Epithelial cell of prostate (primary cell): Measurements from ENCODE around the gene CYP27A1.

Source experiments
- DNase-seq: peaks from one replicate; pipeline ENCODE4 v3.0.0-alpha.2; 2011; ENCODE audit warnings: low read depth, low spot score
- H3K27ac ChIP-seq: fragments of 450-650 bp; 2 replicates; pipeline ENCODE4 v1.5.1; 2017; ENCODE audit warnings: mild to moderate bottlenecking

Gene CYP27A1

DNA sequence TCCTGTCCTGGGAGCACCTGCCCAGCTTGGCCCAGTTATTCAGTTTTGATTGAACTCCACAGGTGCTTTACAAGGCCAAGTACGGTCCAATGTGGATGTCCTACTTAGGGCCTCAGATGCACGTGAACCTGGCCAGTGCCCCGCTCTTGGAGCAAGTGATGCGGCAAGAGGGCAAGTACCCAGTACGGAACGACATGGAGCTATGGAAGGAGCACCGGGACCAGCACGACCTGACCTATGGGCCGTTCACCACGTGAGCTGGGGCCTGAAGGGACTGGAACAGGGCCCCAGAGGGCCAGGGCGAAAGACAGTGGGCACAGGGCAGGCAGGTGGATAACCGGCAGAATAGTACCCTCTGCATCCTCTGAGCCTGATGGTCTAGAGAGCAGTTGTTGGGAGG lies 27.6 kb downstream of the CYP27A1 start:
- H3K27ac ChIP-seq, result no peak overlapping the region

DNA sequence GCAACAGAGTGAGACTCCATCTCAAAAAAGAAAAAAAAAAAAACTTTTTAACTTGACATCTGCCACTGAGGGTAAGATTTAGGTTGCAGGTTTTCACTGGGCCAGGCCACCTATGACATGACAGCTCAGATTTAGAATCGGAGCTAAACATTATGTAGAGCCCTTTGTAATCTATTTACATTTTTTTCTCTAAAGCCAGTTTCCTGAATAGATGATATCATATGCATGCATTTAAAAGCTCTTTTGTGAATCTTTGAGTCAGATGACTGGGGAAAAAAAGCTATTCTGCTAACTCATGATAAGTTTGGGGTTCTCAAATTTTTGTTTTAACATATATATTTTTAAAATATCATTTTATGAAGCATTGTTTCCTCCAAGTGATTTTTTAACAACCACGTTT lies 28.3 kb downstream of the CYP27A1 start:
- DNase-seq, result no peak
- no peak overlapping the region for H3K27ac ChIP-seq

More for the DNA sequence above, 27.6 kb downstream of the CYP27A1 start:
- DNase-seq, result no peak

DNA sequence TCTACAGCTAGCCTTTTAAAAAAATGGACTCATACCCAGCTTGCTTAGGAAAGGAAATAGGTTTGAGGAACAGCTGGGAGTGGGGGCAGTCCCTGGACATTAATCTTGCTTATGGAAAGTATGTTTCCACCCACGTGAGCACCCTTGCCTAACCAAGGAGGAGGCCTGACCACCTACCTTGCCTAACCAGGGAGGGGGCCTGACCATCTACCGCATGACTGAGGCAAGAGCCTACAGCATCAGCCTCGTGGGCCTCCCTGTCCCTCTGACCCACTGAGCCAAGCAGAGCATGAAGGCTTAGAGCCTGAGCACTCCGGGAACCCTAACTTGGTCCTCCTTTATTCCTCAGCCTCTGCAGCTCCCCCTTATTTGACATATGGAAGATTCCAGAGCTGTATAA lies 29.4 kb downstream of the CYP27A1 start:
- H3K27ac ChIP-seq, result no peak overlapping the region
- no peak for DNase-seq

DNA sequence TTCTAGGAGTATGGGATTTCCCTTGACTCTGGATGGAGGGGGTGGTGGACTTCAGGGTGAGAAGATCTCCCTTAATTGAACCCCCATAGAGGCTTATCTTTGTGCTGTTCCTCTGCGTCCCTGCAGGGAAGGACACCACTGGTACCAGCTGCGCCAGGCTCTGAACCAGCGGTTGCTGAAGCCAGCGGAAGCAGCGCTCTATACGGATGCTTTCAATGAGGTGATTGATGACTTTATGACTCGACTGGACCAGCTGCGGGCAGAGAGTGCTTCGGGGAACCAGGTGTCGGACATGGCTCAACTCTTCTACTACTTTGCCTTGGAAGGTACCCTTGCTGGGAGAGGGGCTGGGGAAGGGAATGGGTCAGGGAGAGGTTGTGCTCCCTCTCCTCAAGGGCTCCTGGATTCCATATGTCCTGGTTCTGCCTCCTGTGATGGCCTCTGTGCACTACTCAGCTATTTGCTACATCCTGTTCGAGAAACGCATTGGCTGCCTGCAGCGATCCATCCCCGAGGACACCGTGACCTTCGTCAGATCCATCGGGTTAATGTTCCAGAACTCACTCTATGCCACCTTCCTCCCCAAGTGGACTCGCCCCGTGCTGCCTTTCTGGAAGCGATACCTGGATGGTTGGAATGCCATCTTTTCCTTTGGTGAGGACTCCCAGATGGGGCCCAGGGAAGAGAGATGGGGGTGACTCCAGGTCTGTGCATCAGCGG lies 30.3 kb downstream of the CYP27A1 start:
- no peak for DNase-seq
- no peak overlapping the region for H3K27ac ChIP-seq

DNA sequence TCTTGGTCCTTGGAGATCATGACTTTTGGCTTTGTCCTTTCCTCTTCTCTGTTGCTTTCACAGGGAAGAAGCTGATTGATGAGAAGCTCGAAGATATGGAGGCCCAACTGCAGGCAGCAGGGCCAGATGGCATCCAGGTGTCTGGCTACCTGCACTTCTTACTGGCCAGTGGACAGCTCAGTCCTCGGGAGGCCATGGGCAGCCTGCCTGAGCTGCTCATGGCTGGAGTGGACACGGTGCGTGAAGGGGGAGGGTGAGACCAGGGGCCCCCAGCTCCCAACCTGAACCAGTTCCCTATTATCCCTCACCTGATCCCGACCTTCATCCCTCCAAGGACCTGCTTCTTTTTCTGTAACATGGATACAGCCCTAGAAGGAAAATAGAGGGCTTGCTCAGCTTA lies 30.9 kb downstream of the CYP27A1 start:
- DNase-seq, result no peak
- no peak overlapping the region for H3K27ac ChIP-seq

DNA sequence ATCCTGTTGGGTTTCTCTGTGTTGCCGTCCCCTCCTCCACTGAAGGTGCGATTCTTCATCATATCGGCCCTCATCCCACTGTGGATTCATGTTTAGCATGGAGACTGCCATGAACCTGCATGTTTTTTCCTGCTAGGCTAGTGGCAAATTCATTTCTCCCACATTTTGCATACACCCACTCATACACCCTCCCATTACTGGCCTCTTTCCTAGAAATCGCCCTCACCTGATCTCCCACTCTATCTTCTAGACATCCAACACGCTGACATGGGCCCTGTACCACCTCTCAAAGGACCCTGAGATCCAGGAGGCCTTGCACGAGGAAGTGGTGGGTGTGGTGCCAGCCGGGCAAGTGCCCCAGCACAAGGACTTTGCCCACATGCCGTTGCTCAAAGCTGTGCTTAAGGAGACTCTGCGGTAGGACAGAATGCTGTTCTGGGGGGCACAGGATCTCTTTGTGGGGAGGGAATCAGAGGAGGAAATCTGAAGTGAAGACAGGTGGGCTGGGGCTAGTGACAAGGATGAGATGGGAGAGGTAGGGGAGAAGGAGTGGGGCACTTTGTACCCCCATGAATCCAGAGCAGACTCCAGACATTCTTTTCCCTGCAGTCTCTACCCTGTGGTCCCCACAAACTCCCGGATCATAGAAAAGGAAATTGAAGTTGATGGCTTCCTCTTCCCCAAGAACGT lies 32.0 kb downstream of the CYP27A1 start:
- no peak for DNase-seq
- no peak overlapping the region for H3K27ac ChIP-seq

DNA sequence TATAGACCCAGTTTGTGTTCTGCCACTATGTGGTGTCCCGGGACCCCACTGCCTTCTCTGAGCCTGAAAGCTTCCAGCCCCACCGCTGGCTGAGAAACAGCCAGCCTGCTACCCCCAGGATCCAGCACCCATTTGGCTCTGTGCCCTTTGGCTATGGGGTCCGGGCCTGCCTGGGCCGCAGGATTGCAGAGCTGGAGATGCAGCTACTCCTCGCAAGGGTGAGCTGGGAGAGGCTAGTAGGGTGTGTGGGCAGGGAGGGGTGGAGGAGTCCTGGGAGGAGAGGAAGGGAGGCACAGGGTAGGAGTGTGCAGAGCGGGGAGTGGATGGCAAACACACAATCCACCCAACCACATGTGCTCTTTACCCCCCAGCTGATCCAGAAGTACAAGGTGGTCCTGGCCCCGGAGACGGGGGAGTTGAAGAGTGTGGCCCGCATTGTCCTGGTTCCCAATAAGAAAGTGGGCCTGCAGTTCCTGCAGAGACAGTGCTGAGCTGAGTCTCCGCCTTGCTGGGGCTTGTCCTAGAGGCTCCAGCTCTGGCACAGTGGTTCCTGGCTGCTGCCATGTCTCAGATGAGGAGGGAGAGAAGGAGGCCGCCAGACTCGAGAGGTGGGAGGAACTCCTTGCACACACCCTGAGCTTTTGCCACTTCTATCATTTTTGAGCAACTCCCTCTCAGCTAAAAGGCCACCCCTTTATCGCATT lies 32.7 kb downstream of the CYP27A1 start:
- H3K27ac ChIP-seq, result no peak overlapping the region
- no peak for DNase-seq

DNA sequence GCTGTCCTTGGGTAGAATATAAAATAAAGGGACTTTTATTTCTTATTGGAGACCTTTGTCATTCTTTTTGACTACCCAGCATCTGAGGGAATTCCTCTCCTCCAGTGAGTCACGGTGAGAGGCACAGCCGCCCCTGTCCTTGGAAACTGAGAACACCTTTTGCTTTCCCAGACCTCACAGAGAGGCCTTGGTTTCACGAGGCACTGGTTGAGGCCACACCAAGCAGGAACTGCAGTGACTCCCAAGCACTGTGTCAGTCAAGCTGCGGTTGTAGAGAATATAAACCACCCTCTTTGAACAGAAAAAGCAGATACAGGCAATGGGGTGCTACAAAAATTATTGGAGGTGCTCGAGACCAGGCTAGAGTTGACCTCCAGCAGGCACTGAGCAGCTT lies 33.3 kb downstream of the CYP27A1 start:
- DNase-seq, result no peak
- no peak overlapping the region for H3K27ac ChIP-seq

DNA sequence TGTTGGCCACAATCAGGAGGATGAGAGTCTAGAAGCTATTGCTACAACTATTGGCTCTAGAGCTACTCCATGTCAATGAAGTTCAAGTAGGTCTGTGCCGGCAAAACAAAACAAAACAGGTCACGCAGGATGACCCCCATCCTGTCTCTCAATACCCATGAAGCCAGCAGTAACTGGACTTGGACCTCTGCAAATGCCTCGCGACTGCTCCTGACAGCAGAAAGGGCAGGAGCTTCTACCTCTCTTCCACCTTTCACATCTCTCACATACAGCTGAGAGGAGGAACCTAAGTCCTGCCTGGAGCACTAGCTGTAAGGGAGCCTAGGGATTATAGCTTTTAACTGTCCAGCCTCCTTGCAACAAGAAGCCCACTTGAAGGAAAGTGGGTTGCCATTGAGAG lies 33.7 kb downstream of the CYP27A1 start:
- H3K27ac ChIP-seq, result no peak overlapping the region
- DNase-seq, result no peak

DNA sequence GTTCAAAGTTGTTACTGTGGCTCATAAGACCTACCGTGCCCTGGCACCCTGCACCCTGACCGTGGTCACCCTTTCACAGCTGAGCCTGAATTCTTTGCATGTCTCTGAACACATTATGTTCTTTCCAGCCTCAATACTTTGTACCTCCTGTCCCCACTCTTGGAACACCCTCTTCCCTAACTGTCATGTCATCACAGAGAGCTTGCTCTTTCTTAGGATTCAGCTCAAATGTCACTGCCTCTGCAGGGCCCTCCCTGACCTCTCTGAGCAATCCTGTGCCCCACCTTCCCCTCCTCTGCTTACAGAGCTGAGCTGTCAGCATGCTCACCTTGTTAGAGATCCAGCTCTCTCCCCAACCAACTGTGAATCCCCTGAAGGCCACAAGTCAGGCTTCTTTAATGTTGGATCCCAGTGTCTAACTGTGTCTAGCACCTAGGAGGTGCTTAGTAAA lies 34.6 kb downstream of the CYP27A1 start:
- no peak for DNase-seq
- no peak overlapping the region for H3K27ac ChIP-seq

DNA sequence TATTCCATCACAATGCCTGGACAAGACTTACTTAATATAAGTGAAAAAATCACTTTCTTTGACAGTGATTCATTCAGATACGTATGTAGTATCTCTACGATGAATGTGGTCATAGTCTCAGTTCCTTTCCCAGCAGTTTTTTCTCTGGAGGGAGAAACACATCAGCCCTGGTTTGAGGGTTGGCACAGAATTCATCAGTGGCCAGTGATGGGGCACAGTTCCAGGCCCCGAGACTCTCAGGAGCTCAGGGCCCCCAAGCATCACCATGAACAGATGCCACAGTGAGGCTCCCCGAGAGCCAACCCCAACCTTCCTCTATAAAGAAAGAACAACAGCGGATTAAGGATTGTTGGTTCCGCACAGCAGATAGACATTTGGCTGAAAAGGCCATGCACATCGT lies 37.1 kb downstream of the CYP27A1 start:
- DNase-seq, result no peak
- no peak overlapping the region for H3K27ac ChIP-seq

DNA sequence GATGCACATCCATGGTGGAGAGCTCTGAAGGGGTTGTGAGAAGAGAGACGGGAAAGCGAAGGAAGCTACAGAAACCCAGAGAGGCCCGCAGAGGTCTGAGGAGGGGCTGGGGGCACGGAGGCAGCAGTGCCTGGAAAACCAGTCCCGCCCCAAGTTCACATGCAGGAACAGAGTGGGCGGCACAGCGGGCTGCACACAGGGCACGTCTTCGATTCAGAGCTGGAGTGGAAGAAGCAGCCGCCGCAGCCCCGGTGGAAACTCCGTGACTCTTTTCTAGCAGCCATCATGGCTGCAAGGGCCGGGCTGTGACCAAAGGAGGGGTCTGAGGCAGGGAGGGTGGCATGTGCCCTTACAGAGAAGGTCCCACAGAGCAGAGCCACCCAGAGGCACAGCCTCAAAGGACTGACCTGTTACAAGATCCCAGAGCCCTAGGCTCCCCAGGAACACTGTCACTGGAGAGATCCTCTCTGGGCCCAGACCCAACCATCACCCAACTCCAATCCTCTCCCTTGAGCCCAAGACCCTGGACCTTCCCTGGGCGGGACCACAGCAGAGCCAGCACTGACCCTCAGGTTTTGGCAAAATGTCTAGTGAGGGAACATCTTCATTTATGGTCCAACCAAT lies 38.9 kb downstream of the CYP27A1 start:
- no peak for DNase-seq
- no peak overlapping the region for H3K27ac ChIP-seq

DNA sequence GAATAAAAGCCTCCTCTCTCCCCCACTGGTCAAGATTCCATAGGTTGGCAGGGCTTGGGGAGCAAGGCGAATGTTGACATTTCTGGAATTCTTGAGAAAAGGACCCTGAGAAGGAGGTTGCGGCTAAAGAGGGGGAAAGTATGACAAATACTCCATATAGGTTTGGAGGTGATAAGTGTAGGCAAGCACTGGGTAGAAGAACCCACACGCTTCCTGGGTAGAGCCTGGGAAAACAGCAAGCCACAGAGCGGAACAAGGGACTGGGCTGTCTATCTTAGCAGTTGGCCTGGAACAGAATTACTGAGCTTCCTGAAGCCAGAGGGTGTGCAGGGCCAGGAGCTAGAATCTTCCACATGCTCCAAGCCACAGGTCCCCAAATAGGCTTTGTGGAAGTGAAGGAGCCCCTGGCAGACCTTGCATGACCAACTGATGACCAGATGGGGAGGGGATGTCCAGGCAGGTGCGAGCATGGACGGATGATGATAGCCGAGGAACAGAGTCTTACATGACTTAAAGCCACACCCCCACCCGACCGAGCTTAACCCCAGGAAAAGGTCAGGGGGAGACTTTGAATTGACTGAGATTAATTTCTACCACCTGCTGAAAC lies 39.8 kb downstream of the CYP27A1 start:
- H3K27ac ChIP-seq, result no peak overlapping the region
- DNase-seq, result no peak

DNA sequence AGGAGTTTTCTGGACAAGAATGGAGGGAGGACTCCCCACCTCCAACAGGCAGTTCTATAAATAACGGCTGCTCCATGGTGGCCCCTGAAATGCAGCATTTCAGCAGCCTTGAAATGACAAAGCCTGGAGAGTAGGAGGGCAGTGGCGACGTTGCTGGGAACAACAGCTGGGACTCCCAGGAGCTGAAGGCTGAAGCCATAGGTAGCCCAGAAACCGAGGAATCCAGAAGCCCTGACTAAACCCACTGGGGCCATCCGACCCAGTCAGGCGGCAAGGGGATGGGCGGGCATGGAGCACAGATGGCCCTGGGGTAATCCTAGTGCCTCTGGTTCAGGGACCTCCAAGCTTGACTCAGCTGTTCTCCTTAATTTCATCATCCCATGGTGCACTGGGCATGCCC lies 40.7 kb downstream of the CYP27A1 start:
- no peak for DNase-seq
- no peak overlapping the region for H3K27ac ChIP-seq

DNA sequence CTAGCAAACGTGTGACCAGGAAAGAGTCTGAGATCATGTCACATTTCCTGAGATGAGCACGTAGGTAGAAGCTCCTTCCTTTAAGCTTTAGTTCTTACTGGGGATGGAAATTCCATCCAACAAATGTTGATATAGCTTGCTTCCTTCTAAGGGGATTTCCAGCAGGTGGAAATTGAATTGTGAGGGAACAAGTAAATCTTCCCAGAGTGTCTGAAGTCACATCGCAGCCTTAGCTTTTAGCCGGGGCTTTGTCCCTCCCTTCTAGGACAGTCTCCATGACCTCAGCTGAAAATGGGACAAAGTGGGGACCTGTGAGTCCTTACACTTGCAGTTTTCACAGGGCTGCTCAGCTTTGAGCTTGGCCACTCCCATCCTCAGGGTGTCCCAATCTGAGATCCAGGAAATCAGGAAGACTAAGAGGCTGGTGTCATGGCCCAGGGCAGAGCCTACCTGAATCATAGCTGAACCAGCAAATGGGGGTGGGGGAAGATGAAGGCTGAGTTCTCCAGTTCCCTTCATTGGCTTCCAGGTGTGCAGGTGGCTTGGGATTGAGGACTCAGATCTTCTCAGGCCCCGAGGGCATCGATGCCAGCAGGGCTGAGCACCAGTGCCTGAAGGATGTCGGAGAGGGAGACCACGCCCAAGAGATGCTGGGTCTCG lies 41.4 kb downstream of the CYP27A1 start:
- no peak overlapping the region for H3K27ac ChIP-seq

DNA sequence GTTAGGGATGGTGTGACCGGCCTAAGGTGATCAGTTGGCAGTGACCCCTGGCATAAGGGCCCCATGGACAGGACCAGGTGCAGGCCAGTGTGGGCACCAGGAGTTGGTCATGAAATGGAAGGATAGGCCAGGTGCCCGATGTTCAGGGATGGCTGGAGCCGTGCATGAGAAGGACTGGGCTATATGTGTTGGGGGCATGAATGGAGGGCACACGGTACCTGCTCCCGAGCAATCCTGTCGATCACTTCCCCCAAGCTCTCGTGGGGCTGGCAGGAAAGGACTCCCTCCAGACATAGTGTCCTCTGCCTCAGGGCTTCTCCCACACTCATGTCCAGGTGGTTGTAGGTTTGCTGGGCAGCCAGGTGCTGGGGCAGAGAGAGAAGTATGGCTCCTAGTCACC lies 42.1 kb downstream of the CYP27A1 start:
- DNase-seq, result no peak
- H3K27ac ChIP-seq, result no peak overlapping the region

More for the DNA sequence above, 41.4 kb downstream of the CYP27A1 start:
- no peak for DNase-seq

DNA sequence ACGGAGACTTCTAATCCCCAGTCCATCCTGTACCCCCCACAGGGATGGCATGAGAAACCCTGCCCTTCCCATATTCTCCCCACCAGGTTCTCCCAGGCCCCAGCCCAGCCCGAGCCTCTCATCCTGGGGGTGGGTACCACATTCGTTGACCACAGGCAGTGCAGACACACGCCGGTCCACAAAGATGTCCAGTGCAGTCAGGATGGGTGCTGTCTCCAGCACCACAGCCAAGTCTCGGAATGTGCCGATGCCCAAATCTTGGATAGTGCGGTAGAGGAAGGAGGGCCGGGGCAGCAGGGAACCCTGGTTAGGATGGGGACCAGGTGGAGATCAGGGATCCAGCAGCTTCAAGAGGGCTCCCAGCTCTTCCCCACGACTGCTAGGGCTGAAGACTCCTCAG lies 44.8 kb downstream of the CYP27A1 start:
- no peak overlapping the region for H3K27ac ChIP-seq
- no peak for DNase-seq

DNA sequence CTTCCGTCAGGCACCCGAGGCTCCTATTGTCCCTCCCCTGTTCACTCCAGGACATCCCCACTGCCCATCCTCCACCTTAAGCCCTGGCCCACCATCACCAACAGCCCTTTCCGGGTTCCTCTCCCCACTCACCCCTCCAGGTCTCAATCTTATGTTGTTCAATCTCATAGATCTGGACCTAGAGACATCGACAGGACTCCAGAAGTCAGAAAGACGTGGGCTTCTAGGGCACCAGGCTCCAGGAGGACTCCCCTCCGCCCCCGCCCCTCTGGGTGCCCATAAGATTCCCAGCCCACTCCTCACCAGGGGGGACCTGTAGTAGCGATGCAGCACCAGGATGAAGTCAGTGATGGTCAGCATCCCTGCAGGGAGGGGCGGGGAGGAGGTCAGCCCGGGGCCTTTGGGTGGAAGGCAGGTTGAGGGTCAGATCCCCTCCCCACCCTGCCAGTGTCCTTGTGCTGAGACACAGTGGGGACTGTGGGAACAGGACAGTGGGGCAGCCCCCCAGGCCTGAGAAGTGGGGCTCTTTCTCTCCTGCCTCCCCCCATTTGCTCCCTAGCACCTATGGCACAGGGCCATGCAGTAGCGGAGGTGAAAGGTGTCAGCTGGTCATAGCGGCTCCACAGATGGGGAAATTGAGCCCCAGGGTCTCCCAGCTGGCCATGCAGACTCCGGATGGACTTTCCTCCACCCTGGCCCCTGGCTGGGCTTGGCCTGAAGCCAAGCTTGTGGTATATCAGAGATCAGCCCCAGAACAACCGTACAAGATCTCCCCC lies 45.9 kb downstream of the CYP27A1 start:
- no peak for DNase-seq
- no peak overlapping the region for H3K27ac ChIP-seq

DNA sequence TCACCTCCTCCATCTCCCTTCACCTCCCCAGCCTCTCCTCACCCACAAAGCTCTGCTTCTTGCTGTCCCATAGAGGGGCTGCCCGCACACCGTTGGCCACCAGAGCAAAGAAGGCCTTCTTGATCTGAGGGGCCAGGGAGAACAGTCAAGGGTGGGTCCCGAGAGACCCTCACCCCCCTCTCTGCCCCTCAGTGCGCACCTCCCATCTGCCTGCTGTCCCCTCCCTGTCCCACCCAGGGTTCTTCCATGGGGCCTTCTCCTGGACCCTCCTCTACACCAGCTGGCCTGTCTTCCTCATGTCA lies 46.5 kb downstream of the CYP27A1 start:
- DNase-seq, result no peak
- H3K27ac ChIP-seq, result no peak overlapping the region
